Keratinocyte (primary cell): ENCODE data around the gene ARSB.

Source experiments
- CTCF ChIP-seq, 3 experiments: IDR thresholded peaks in 1 of 3; conservative IDR thresholded peaks in 1 of 3; optimal IDR thresholded peaks in 1 of 3; 2 replicates in 2 of 3; 3 replicates in 1 of 3; pipeline versions ENCODE3 to v1.5.1; 2011; ENCODE audit warnings: low read length in 3 of 3, mild to moderate bottlenecking in 3 of 3, moderate library complexity in 2 of 3, control low read depth in 1 of 3, inconsistent platforms in 1 of 3; ENCODE audit not compliant: insufficient read depth in 2 of 3; ENCODE audit errors: extremely low read depth in 1 of 3
- EZH2 ChIP-seq: IDR thresholded peaks from one replicate; pipeline ENCODE4 v1.6.1; 2012; ENCODE audit warnings: inconsistent platforms, mild to moderate bottlenecking, low read length, moderate library complexity

DNA sequence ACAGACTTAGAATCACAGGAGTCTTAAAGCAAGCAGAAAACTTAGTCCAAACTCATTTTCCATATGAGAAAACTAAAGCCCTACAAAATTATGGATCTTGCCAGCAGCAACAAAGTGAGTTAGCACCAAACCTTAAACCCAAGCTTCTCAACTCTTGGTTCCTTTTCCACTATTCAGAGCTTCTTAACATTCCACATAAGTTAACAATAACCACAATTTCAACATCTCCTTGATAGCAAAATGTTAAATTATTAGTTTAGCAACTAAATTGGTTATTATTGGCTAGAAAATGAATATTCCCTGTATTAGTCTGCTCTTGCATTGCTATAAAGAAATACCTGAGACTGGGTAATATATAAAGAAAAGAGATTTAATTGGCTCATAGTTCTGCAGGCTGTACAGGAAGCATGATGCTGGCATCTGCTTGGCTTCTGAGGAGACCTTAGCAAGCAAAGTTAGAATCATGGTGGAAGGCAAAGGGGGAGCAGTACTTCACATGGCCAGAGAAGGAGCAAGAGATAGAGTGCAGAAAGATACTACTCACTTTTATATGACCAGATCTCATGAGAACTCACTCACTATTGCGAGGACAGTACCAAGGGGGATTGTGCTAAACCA is 26.2 kb upstream of the ARSB start:
- TF ChIP-seq CTCF (optimal IDR thresholded peaks at IDR 0.05 in 1 of 3, IDR thresholded peaks at IDR 0.05 in 1 of 3, conservative IDR thresholded peaks at IDR 0.05 in 1 of 3; ENCODE audit: extremely low read depth in 1 of 3, insufficient read depth in 2 of 3, low read length in 3 of 3) (no peak), EZH2 (no peak)
